ENCODE results near the gene TMEM200B.

- TF ChIP-seq CTCF (conservative IDR thresholded peaks at IDR 0.05; ENCODE audit: low read depth, low read length) = no peak
- no peak for TF ChIP-seq EZH2phosphoT487 (IDR thresholded peaks at IDR 0.05; ENCODE audit: borderline replicate concordance, low read length)
Measured at GRCh38 chr1:29162025-29162424, 38.3 kb upstream of the TMEM200B start.
